CD14-positive monocyte (primary cell): ENCODE results near the gene DNAH10. TPM values are rescaled to one million over a fixed set of nuclear protein-coding genes. Genes with fewer than 3 reads are reported as not detected.

Source experiments
- DNase-seq, 3 donors: peaks; one replicate each; pipeline ENCODE4 v3.0.0-alpha.2; 2011 to 2022
- H2AFZ ChIP-seq: 2 replicates; pipeline ENCODE4 v1.6.0; 2012; ENCODE audit warnings: mild to moderate bottlenecking, low read depth, low read length, inconsistent platforms; ENCODE audit not compliant: insufficient read depth, poor library complexity, severe bottlenecking
- H3K27ac ChIP-seq, 2 donors: 1 replicate in 1 of 2; 2 replicates in 1 of 2; pipeline ENCODE4 v1.5.1; 2012 to 2013; ENCODE audit warnings: low read length in 2 of 2, control low read depth in 1 of 2, inconsistent platforms in 1 of 2, low read depth in 1 of 2, mild to moderate bottlenecking in 1 of 2
- H3K27me3 ChIP-seq, 2 donors: one replicate each; pipeline versions ENCODE4 v1.6.0 to v1.6.1; 2011 to 2013; ENCODE audit warnings: low read length in 2 of 2; ENCODE audit not compliant: control insufficient read depth in 2 of 2, insufficient read depth in 2 of 2
- H3K36me3 ChIP-seq, 2 donors: replicated peaks in 1 of 2; 1 replicate in 1 of 2; 2 replicates in 1 of 2; pipeline versions ENCODE4 v1.5.1 to v1.6.1; 2012 to 2013; ENCODE audit warnings: low read length in 2 of 2, control low read depth in 1 of 2, inconsistent platforms in 1 of 2, mild to moderate bottlenecking in 1 of 2; ENCODE audit not compliant: insufficient read depth in 2 of 2, control insufficient read depth in 1 of 2
- H3K4me1 ChIP-seq, 2 donors: 1 replicate in 1 of 2; 2 replicates in 1 of 2; pipeline versions ENCODE4 v1.5.1 to v1.6.1; 2012 to 2013; ENCODE audit warnings: low read length in 2 of 2, control low read depth in 1 of 2, inconsistent platforms in 1 of 2, mild to moderate bottlenecking in 1 of 2, moderate library complexity in 1 of 2; ENCODE audit not compliant: insufficient read depth in 2 of 2, control insufficient read depth in 1 of 2
- H3K4me2 ChIP-seq: replicated peaks from 2 replicates; pipeline ENCODE3; 2012; ENCODE audit warnings: low read length, moderate library complexity, mild to moderate bottlenecking; ENCODE audit not compliant: poor library complexity, severe bottlenecking; ENCODE audit errors: extremely low read depth
- H3K4me3 ChIP-seq, 3 experiments: fragments of 200-600 bp in 1 of 3; sonication (generic) in 1 of 3; replicated peaks in 1 of 3; 1 replicate in 2 of 3; 2 replicates in 1 of 3; pipeline ENCODE4 v1.5.1; 2011 to 2013; ENCODE audit warnings: low read length in 3 of 3, mild to moderate bottlenecking in 3 of 3, control low read depth in 2 of 3, low read depth in 2 of 3, inconsistent platforms in 1 of 3, moderate library complexity in 1 of 3
- H3K79me2 ChIP-seq: 2 replicates; pipeline ENCODE4 v1.6.0; 2012; ENCODE audit warnings: mild to moderate bottlenecking, control low read depth, inconsistent platforms, low read length, moderate library complexity; ENCODE audit not compliant: insufficient read depth
- H3K9ac ChIP-seq: 2 replicates; pipeline ENCODE4 v1.6.0; 2017; ENCODE audit warnings: low read length, mild to moderate bottlenecking; ENCODE audit not compliant: insufficient read depth, poor library complexity, severe bottlenecking
- H3K9me3 ChIP-seq, 2 donors: replicated peaks in 1 of 2; 1 replicate in 1 of 2; 2 replicates in 1 of 2; pipeline versions ENCODE4 v1.5.1 to v1.6.1; 2012 to 2013; ENCODE audit warnings: low read length in 2 of 2, control low read depth in 1 of 2; ENCODE audit not compliant: control insufficient read depth in 1 of 2, insufficient read depth in 1 of 2
- H4K20me1 ChIP-seq: 2 replicates; pipeline ENCODE4 v1.6.0; 2012; ENCODE audit warnings: mild to moderate bottlenecking, low read length, control low read depth, moderate library complexity; ENCODE audit not compliant: insufficient read depth
- H3K27ac Mint-ChIP-seq, 7 donors: one replicate each; pipeline ENCODE4 v1.8.0; 2020; ENCODE audit warnings: mild to moderate bottlenecking in 7 of 7, mixed read lengths in 7 of 7, moderate library complexity in 6 of 7, inconsistent platforms in 2 of 7
- H3K27me3 Mint-ChIP-seq, 3 donors: one replicate each; pipeline ENCODE4 v1.8.0; 2021 to 2022; ENCODE audit warnings: low read depth in 3 of 3, mild to moderate bottlenecking in 3 of 3, mixed read lengths in 3 of 3, moderate library complexity in 3 of 3, inconsistent platforms in 1 of 3
- H3K36me3 Mint-ChIP-seq, 2 donors: one replicate each; pipeline ENCODE4 v1.8.0; 2020; ENCODE audit warnings: mixed read lengths in 2 of 2, inconsistent platforms in 1 of 2, mild to moderate bottlenecking in 1 of 2
- H3K4me1 Mint-ChIP-seq: one replicate; pipeline ENCODE4 v1.8.0; 2020; ENCODE audit warnings: mild to moderate bottlenecking, mixed read lengths
- H3K4me3 Mint-ChIP-seq, 2 donors: one replicate each; pipeline ENCODE4 v1.8.0; 2020; ENCODE audit warnings: mild to moderate bottlenecking in 2 of 2, mixed read lengths in 2 of 2, moderate library complexity in 1 of 2
- H3K9me3 Mint-ChIP-seq, 7 donors: one replicate each; pipeline ENCODE4 v1.8.0; 2020 to 2022; ENCODE audit warnings: mixed read lengths in 7 of 7, mild to moderate bottlenecking in 6 of 7, moderate library complexity in 6 of 7, inconsistent platforms in 2 of 7
- WGBS: methylation state at CpG from one replicate; pipeline ENCODE4 v1.1.5; 2013; ENCODE audit warnings: missing lambda C conversion rate; ENCODE audit not compliant: insufficient coverage; 5-methylcytosine and 5-hydroxymethylcytosine counted together
- intact Hi-C, 2 donors: fragments of 100-400 bp; cut with micrococcal nuclease; formaldehyde crosslinking; loops; one replicate each; pipeline versions ENCODE4 v1.15.0 to v1.15.1; 2023
- polyA plus RNA-seq, 3 donors: library from polyadenylated mRNA; depleted of rRNA in 1 of 3; unstranded in 2 of 3; stranded (reverse) in 1 of 3; fragments of 300-500 nt in 2 of 3; fragments of >200 nt in 1 of 3; fragmentation: Illumina TruSeq in 2 of 3; gene quantifications; 1 replicate in 2 of 3; 2 replicates in 1 of 3; pipeline ENCODE4 v1.2.3, GENCODE V29; 2012 to 2021
- TF ChIP-seq, protein P1 (sequence below): fragments of 200-600 bp; IDR thresholded peaks from one replicate; pipeline ENCODE4 v1.8.0; 2022; ENCODE audit warnings: antibody characterized with exemption, mild to moderate bottlenecking

The DNAH10 gene
- polyA plus RNA-seq, 3 donors: not detected

DNA sequence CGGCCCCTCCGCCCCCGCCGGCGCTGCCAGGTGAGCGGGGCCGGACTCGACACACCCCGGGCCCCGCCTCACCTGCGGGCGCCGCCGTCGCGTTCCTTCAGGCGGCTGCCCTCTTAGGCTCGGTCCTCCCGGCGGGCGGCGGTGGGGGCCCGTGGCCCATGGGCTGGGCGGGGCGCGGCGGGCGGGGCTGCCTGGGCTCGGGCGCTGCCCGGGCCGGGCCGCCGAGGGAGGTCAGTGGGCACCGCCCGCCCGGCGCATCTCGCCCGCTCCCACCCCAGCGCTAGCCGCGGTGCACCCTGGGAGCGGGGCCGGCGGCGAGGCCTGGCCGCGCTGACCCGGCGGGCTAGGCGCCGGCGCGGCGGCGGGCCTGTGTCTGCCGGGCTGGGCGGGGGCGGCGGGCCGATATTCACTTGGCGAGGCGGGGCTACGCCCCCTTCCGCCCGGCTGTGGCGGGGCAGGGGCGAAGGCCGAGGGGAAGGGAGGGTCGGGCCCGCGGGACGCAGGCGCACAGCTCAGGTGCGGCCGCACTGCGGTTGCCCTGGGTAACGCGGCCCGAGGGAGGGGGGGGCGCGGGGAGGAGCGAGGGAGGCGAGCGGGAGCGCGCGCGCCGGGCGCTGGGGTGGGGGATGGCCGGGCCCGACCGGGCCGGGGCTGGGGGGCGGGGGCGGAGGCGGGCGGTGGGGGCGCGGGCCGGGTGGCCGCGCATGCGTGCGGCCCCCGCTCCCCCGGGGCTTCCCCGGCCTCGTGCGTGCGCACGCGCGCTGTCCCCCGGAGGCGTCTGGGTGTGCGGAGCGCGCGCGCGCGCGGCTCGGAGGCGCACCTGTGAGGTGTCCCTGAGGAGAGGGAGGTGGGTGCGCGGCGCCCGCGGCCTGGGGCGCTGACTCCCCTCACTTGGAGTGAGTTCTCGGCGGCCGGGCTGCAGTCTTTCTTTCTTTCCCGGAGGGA lies 210.6 kb downstream of the DNAH10 start, which contains the start of the genes CCDC92 and ZNF664:
CCDC92 (minus strand) TSS at position 375 of the 945 bp plus-strand sequence. CDS start 28,526 bp downstream, outside the sequence.
ZNF664 (plus strand) TSS at position 759 of the 945 bp plus-strand sequence. CDS start 38,930 bp downstream, outside the sequence.
- no peaks in the 10 kb centered on the region for H3K79me2 ChIP-seq
- H3K4me2 ChIP-seq: peak within 1 kb of the TSS; percentile 90
- H3K4me3 Mint-ChIP-seq: peak within 1 kb of the TSS; percentile 83 to 95
- intact Hi-C loops: no loop called here
- no peaks in the 10 kb centered on the region for H4K20me1 ChIP-seq
- peaks cover 2 to 7% of the 10 kb centered on the region in 2 donors for H3K36me3 ChIP-seq
- peaks cover 13 to 18% of the 10 kb centered on the region in 2 donors for H3K27me3 ChIP-seq
- no peak within 1 kb of the TSS for H3K27ac ChIP-seq
- peaks cover 0 to 7% (median 1%) of the 10 kb centered on the region in 7 donors for H3K9me3 Mint-ChIP-seq
- peaks cover 12% of the 10 kb centered on the region for H3K4me1 Mint-ChIP-seq
- under 1% methylated on average over 95 of the region's 138 CpGs for WGBS
- no peaks in the 10 kb centered on the region for H3K9me3 ChIP-seq
- peaks cover 11 to 19% (median 19%) of the 10 kb centered on the region in 3 donors for H3K27me3 Mint-ChIP-seq
- peaks cover 12 to 20% of the 10 kb centered on the region in 2 donors for H3K4me1 ChIP-seq
- TF ChIP-seq, protein P1, sequence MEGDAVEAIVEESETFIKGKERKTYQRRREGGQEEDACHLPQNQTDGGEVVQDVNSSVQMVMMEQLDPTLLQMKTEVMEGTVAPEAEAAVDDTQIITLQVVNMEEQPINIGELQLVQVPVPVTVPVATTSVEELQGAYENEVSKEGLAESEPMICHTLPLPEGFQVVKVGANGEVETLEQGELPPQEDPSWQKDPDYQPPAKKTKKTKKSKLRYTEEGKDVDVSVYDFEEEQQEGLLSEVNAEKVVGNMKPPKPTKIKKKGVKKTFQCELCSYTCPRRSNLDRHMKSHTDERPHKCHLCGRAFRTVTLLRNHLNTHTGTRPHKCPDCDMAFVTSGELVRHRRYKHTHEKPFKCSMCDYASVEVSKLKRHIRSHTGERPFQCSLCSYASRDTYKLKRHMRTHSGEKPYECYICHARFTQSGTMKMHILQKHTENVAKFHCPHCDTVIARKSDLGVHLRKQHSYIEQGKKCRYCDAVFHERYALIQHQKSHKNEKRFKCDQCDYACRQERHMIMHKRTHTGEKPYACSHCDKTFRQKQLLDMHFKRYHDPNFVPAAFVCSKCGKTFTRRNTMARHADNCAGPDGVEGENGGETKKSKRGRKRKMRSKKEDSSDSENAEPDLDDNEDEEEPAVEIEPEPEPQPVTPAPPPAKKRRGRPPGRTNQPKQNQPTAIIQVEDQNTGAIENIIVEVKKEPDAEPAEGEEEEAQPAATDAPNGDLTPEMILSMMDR: no peak
- peak; percentile 60 to 74 (median 65) for DNase-seq
- peak within 1 kb of the TSS; percentile 83 for H2AFZ ChIP-seq
- H3K27ac Mint-ChIP-seq: peak within 1 kb of the TSS in 6 of 7 donors; percentile 51 to 73 (median 64)
- H3K4me3 ChIP-seq: peak within 1 kb of the TSS; percentile 46 to 84 (median 75)
- peaks cover 9 to 21% of the 10 kb centered on the region in 2 donors for H3K36me3 Mint-ChIP-seq
- peak within 1 kb of the TSS; percentile 62 for H3K9ac ChIP-seq

DNA sequence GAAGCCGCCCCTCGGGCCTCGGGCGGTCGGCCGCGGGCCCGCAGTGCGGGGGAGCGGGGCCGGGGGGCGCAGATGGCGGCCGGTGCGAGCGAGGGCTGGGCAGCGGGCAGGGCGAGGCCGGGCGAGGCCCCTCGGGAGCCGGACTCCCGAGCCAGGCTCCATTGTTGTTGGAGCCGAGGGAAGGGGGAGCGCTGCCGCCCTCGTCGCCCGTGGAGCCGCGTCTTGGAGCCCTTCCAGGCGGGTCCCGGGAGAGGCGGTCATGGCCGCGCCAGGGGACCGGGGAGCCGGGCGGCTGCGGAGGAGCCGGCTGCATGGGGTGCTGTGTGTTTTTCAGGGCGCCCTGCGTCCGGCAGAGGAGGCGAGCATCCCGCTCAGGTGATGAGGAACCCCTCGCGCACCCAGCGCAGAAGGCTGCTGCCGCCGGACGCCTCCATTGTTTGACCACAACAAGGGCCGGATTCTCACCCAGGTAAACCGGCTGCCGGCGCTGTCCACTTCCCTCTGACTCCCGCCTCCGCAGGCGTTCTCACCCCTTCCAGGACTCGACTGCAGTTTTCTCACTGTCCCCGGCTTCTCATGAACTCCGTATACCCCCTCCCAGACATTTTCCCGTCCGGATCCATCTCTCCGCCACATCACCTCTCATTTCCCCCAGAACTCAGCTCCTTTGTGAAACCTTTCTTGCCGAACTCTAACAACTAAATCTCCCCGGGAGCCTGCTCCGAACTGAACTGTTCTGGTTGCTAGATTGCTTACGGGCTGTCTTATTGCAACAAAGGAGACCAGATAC lies 211.6 kb downstream of the DNAH10 start:
- Histone ChIP-seq H3K9me3 (no peaks in the 10 kb centered on the region), H3K4me2 (peak overlapping the region; percentile 87), H3K36me3 (peaks cover 2 to 7% of the 10 kb centered on the region in 2 donors), H4K20me1 (no peaks in the 10 kb centered on the region), H3K9ac (peak overlapping the region; percentile 59), H3K27me3 (peaks cover 13 to 18% of the 10 kb centered on the region in 2 donors), H3K79me2 (no peaks in the 10 kb centered on the region), H3K4me3 (peak overlapping the region; percentile 44 to 84 (median 75)), H2AFZ (peak overlapping the region; percentile 82), H3K27ac (no peak overlapping the region), H3K4me1 (peaks cover 12 to 20% of the 10 kb centered on the region in 2 donors)
- DNase-seq: peak in 2 of 3 donors; percentile 4 to 10
- TF ChIP-seq, protein P1: no peak
- Mint-ChIP-seq H3K9me3 (peaks cover 0 to 7% (median 1%) of the 10 kb centered on the region in 7 donors), H3K4me1 (peaks cover 12% of the 10 kb centered on the region), H3K27ac (peak overlapping the region in 2 of 7 donors; percentile 43 to 66), H3K27me3 (peaks cover 11 to 19% (median 19%) of the 10 kb centered on the region in 3 donors), H3K36me3 (peaks cover 9 to 21% of the 10 kb centered on the region in 2 donors), H3K4me3 (peak overlapping the region; percentile 80 to 95)
- intact Hi-C loops: no loop called here
- 3% methylated on average over 69 of the region's 69 CpGs for WGBS
